Endodermal cell (in vitro differentiated cells): Measurements from ENCODE around the gene HPSE2. TPM values are rescaled to one million over a fixed set of nuclear protein-coding genes. Genes with fewer than 3 reads are reported as not detected.

Experiments used
- DNase-seq: peaks from one replicate; pipeline ENCODE4 v3.0.0-alpha.2; 2017
- H3K27ac ChIP-seq: 2 replicates; pipeline ENCODE4 v1.5.1; 2013; ENCODE audit warnings: mild to moderate bottlenecking, low read depth, low read length, moderate library complexity
- H3K27me3 ChIP-seq: 2 replicates; pipeline ENCODE4 v1.6.1; 2013; ENCODE audit warnings: mild to moderate bottlenecking, low read length, moderate library complexity; ENCODE audit not compliant: insufficient read depth, control insufficient read depth, poor library complexity, severe bottlenecking
- H3K36me3 ChIP-seq: 2 replicates; pipeline ENCODE4 v1.7.0; 2013; ENCODE audit warnings: mild to moderate bottlenecking, low read length, moderate library complexity; ENCODE audit not compliant: control insufficient read depth, insufficient read depth
- H3K4me1 ChIP-seq: one replicate; pipeline ENCODE4 v1.7.0; 2013; ENCODE audit warnings: low read length; ENCODE audit not compliant: control insufficient read depth, insufficient read depth
- H3K4me3 ChIP-seq: 2 replicates; pipeline ENCODE4 v1.5.1; 2013; ENCODE audit warnings: mild to moderate bottlenecking, low read length, moderate library complexity
- H3K9ac ChIP-seq: 2 replicates; pipeline ENCODE4 v1.6.1; 2013; ENCODE audit warnings: mild to moderate bottlenecking, low read length, moderate library complexity; ENCODE audit not compliant: poor library complexity, severe bottlenecking; ENCODE audit errors: extremely low read depth
- H3K9me3 ChIP-seq: 2 replicates; pipeline ENCODE4 v1.6.1; 2013; ENCODE audit warnings: mild to moderate bottlenecking, low read length, moderate library complexity; ENCODE audit not compliant: control insufficient read depth
- H3K27ac Mint-ChIP-seq: 2 replicates; pipeline ENCODE4 v1.8.0; 2020; ENCODE audit warnings: mixed read lengths
- H3K27me3 Mint-ChIP-seq: 2 replicates; pipeline ENCODE4 v1.8.0; 2021; ENCODE audit warnings: mild to moderate bottlenecking, mixed read lengths; ENCODE audit not compliant: insufficient read depth
- H3K36me3 Mint-ChIP-seq: 2 replicates; pipeline ENCODE4 v1.8.0; 2020; ENCODE audit warnings: low read depth, mixed read lengths
- H3K4me1 Mint-ChIP-seq: 2 replicates; pipeline ENCODE4 v1.8.0; 2020; ENCODE audit warnings: mixed read lengths
- H3K4me3 Mint-ChIP-seq: 2 replicates; pipeline ENCODE4 v1.8.0; 2020; ENCODE audit warnings: mild to moderate bottlenecking, moderate library complexity, mixed read lengths
- H3K9me3 Mint-ChIP-seq: 2 replicates; pipeline ENCODE4 v1.8.0; 2020; ENCODE audit warnings: mild to moderate bottlenecking, mixed read lengths
- WGBS, 2 experiments: methylation state at CpG; one replicate each; pipeline versions ENCODE4 v1.1.5 to v1.1.7; 2013; ENCODE audit warnings: missing lambda C conversion rate in 2 of 2, mixed read lengths in 1 of 2; ENCODE audit not compliant: insufficient coverage in 1 of 2, insufficient read length in 1 of 2; 5-methylcytosine and 5-hydroxymethylcytosine counted together
- total RNA-seq, 2 donors: library from RNA; stranded (reverse); fragmentation: NEBNext Ultra II Directional in 1 of 2; extraction: Animal tissue kit (Norgen Biotek cat#: 25700) in 1 of 2; gene quantifications; 2 replicates in 1 of 2; 3 replicates in 1 of 2; pipeline ENCODE4 v1.2.1, GENCODE V29; 2021
- TF ChIP-seq, protein P1 (sequence below): fragments of 200-600 bp; sonication (generic); conservative IDR thresholded peaks from 2 replicates; pipeline ENCODE4 v1.5.0; 2021; ENCODE audit warnings: antibody characterized with exemption, mild to moderate bottlenecking

HPSE2 gene
- total RNA-seq, 2 donors from 2014 or later: 0.07 to 0.11 TPM

DNA sequence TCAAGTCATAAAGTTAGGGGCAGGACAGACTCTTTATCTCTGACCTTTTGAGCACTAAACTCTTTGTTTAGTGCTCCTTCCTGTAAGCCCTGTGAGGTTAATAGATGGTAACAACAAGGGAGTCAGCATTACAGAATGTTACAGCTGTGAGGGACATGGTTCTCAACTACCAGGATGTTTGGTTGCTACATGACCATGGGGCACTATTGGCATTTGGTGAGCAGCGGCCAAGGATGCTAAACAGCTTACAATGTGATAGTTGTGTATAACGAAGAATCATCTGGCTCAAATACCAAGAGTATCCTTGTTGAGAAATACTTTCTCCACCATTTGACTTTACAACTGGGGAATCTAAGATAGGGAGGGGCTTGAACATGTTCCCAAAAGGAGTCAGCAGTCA is 753.6 kb downstream of the HPSE2 start:
- Mint-ChIP-seq H3K27me3 (peaks cover 2% of the 10 kb centered on the region), H3K4me3 (no peak overlapping the region), H3K27ac (no peak overlapping the region), H3K36me3 (no peaks in the 10 kb centered on the region), H3K4me1 (no peaks in the 10 kb centered on the region), H3K9me3 (peaks cover 8% of the 10 kb centered on the region)
- Histone ChIP-seq H3K36me3 (no peaks in the 10 kb centered on the region), H3K9ac (no peak overlapping the region), H3K27me3 (no peaks in the 10 kb centered on the region), H3K9me3 (peaks cover 10% of the 10 kb centered on the region), H3K4me3 (no peak overlapping the region), H3K27ac (no peak overlapping the region), H3K4me1 (no peaks in the 10 kb centered on the region)
- DNase-seq: no peak
- TF ChIP-seq, protein P1, sequence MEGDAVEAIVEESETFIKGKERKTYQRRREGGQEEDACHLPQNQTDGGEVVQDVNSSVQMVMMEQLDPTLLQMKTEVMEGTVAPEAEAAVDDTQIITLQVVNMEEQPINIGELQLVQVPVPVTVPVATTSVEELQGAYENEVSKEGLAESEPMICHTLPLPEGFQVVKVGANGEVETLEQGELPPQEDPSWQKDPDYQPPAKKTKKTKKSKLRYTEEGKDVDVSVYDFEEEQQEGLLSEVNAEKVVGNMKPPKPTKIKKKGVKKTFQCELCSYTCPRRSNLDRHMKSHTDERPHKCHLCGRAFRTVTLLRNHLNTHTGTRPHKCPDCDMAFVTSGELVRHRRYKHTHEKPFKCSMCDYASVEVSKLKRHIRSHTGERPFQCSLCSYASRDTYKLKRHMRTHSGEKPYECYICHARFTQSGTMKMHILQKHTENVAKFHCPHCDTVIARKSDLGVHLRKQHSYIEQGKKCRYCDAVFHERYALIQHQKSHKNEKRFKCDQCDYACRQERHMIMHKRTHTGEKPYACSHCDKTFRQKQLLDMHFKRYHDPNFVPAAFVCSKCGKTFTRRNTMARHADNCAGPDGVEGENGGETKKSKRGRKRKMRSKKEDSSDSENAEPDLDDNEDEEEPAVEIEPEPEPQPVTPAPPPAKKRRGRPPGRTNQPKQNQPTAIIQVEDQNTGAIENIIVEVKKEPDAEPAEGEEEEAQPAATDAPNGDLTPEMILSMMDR: no peak
- 88 to 100% methylated on average over 1 to 2 of the region's 2 CpGs for WGBS, 2 experiments

- Mint-ChIP-seq H3K4me3 (no peak overlapping the region), H3K4me1 (no peaks in the 10 kb centered on the region), H3K36me3 (no peaks in the 10 kb centered on the region), H3K27ac (no peak overlapping the region), H3K9me3 (peaks cover 11% of the 10 kb centered on the region), H3K27me3 (peaks cover 2% of the 10 kb centered on the region)
- no peaks in the 10 kb centered on the region for H3K4me1 ChIP-seq
- DNase-seq: no peak
- H3K4me3 ChIP-seq: no peak overlapping the region
- H3K36me3 ChIP-seq: no peaks in the 10 kb centered on the region
- H3K27ac ChIP-seq: no peak overlapping the region
- no peaks in the 10 kb centered on the region for H3K27me3 ChIP-seq
- no peak overlapping the region for H3K9ac ChIP-seq
- peaks cover 10% of the 10 kb centered on the region for H3K9me3 ChIP-seq
- 94% methylated on average over 4 to 5 of the region's 5 CpGs for WGBS, 2 experiments
- TF ChIP-seq, protein P1: no peak
Measured at GRCh38 chr10:98481404-98481945, 754.2 kb downstream of the HPSE2 start.

GRCh38 chr10:98478430-98479222 is 757.0 kb downstream of the HPSE2 start:
- peaks cover 4% of the 10 kb centered on the region for H3K9me3 ChIP-seq
- no peak overlapping the region for H3K27ac ChIP-seq
- Mint-ChIP-seq H3K9me3 (peaks cover 8% of the 10 kb centered on the region), H3K27me3 (peaks cover 2% of the 10 kb centered on the region), H3K4me1 (no peaks in the 10 kb centered on the region), H3K36me3 (no peaks in the 10 kb centered on the region), H3K27ac (no peak overlapping the region), H3K4me3 (no peak overlapping the region)
- TF ChIP-seq, protein P1: no peak
- 81 to 86% methylated on average over 5 to 6 of the region's 6 CpGs for WGBS, 2 experiments
- H3K4me3 ChIP-seq: no peak overlapping the region
- H3K9ac ChIP-seq: no peak overlapping the region
- no peaks in the 10 kb centered on the region for H3K4me1 ChIP-seq
- H3K27me3 ChIP-seq: no peaks in the 10 kb centered on the region
- H3K36me3 ChIP-seq: no peaks in the 10 kb centered on the region
- no peak for DNase-seq
